OCI-LY1 (cell line): ENCODE data around the gene BRD4.

Experiments
- H2AFZ ChIP-seq: fragments of 200-600 bp; sonication (generic), shearing (Covaris generic); 2 replicates; pipeline ENCODE4 v1.6.0; 2014; ENCODE audit warnings: antibody characterized with exemption, mild to moderate bottlenecking, low read length
- H3F3A ChIP-seq: fragments of 200-600 bp; sonication (generic), shearing (Covaris generic); 2 replicates; pipeline ENCODE4 v1.6.0; 2014; ENCODE audit warnings: mild to moderate bottlenecking, antibody characterized with exemption, low read length, moderate library complexity; ENCODE audit not compliant: insufficient read depth
- H3K27ac ChIP-seq: fragments of 200-600 bp; sonication (generic); 2 replicates; pipeline ENCODE4 v1.5.1; 2014; ENCODE audit warnings: low read length, mixed run types, mild to moderate bottlenecking, low read depth; ENCODE audit not compliant: poor library complexity, severe bottlenecking
- H3K27me3 ChIP-seq: fragments of 200-600 bp; sonication (generic); 2 replicates; pipeline ENCODE4 v1.6.0; 2014; ENCODE audit warnings: antibody characterized with exemption, mild to moderate bottlenecking, low read length, moderate library complexity; ENCODE audit not compliant: insufficient read depth
- H3K36me3 ChIP-seq: fragments of 200-600 bp; sonication (generic); 2 replicates; pipeline ENCODE4 v1.6.1; 2014; ENCODE audit warnings: mild to moderate bottlenecking, antibody characterized with exemption, low read length, moderate library complexity, mixed read lengths; ENCODE audit not compliant: insufficient read depth
- H3K4me1 ChIP-seq: fragments of 200-600 bp; sonication (generic); 2 replicates; pipeline ENCODE4 v1.5.1; 2014; ENCODE audit warnings: mild to moderate bottlenecking, low read length, moderate library complexity; ENCODE audit not compliant: insufficient read depth, severe bottlenecking
- H3K4me2 ChIP-seq: fragments of 200-600 bp; sonication (generic), shearing (Covaris generic); 2 replicates; pipeline ENCODE4 v1.6.1; 2014; ENCODE audit warnings: low read length
- H3K4me3 ChIP-seq: fragments of 200-600 bp; sonication (generic); 2 replicates; pipeline ENCODE4 v1.5.1; 2014; ENCODE audit warnings: low read length, low read depth, mild to moderate bottlenecking, mixed read lengths; ENCODE audit not compliant: poor library complexity, severe bottlenecking
- H3K79me2 ChIP-seq: fragments of 200-600 bp; shearing (Covaris generic); 2 replicates; pipeline ENCODE4 v1.6.1; 2016; ENCODE audit warnings: mixed run types, low read length, mixed read lengths; ENCODE audit not compliant: insufficient read depth
- H3K9ac ChIP-seq: fragments of 200-600 bp; sonication (generic), shearing (Covaris generic); 2 replicates; pipeline ENCODE4 v1.6.1; 2014; ENCODE audit warnings: mild to moderate bottlenecking, low read length, mixed read lengths
- H3K9me2 ChIP-seq: fragments of 200-600 bp; sonication (generic), shearing (Covaris generic); 2 replicates; pipeline ENCODE4 v1.6.1; 2014; ENCODE audit warnings: low read depth, mild to moderate bottlenecking, low read length, mixed read lengths
- H3K9me3 ChIP-seq: fragments of 200-600 bp; shearing (Covaris generic); 2 replicates; pipeline ENCODE4 v1.6.1; 2014; ENCODE audit warnings: low read length, mixed read lengths
- H4K20me1 ChIP-seq: fragments of 200-600 bp; sonication (generic), shearing (Covaris generic); 2 replicates; pipeline ENCODE4 v1.6.0; 2016; ENCODE audit warnings: mild to moderate bottlenecking, low read length; ENCODE audit not compliant: insufficient read depth
- EZH2 ChIP-seq: fragments of 200-600 bp; sonication (generic), shearing (Covaris generic); IDR thresholded peaks from 2 replicates; pipeline ENCODE4 v1.8.0; 2017; ENCODE audit warnings: borderline replicate concordance, mixed run types, mild to moderate bottlenecking, antibody characterized with exemption, low read length, moderate library complexity, mixed read lengths
- TF ChIP-seq, protein P1 (sequence below): fragments of 200-600 bp; sonication (generic), shearing (Covaris generic); IDR thresholded peaks from 2 replicates; pipeline ENCODE4 v1.5.1; 2017; ENCODE audit warnings: mild to moderate bottlenecking, antibody characterized with exemption, low read length, moderate library complexity, mixed read lengths

The BRD4 gene

DNA sequence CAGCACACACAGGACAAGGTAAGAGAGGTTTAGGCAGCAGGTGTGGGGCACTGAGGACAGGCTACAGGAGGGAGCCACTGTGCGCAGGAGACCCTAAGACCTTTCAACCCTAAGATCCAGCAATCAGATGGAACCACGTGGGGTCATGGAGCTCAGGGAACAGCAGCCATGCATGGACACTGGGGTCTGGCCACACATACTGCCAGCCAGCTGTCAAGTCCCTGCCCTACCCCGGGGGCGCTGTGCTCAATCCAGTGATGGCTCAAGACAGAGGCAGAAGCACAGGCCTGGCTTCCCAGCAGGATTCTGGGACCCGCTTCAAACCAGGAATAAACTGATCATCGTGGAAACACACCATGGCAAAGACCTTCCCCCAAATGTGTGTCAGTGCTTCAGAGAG is 74.6 kb downstream of the BRD4 start:
- Histone ChIP-seq H3K9me2 (no peaks in the 10 kb centered on the region), H3K79me2 (no peaks in the 10 kb centered on the region)
- no peak for TF ChIP-seq EZH2

DNA sequence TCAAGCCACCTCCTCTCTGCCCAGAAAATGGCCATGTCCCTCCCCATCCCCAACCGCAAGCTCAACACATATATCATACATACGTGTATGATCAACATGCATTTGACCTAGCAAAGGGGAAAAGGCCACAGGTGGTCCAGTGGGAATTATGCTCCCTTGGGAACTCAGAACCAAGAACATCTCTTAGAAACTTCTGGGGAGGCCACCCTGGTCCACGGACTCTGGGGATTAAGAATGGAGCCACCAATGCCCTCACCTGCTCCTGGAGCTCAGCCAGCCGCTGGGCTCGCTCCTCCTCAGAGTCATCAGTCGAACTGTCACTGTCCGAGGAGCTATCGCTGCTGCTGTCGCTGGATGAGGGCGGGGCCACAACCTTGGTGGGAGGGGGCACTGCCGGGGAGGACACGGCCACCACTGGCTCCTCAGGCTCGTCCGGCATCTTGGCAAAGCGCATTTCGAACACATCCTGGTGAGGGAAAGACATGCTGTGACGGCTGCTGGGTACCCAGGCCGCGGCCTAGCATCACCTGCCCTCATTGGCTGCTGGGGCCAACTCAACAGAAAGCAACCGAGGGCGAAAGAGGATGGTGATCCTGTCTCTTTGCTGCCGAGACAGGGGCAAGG is 75.5 kb downstream of the BRD4 start:
- Histone ChIP-seq H2AFZ (no peak overlapping the region), H3F3A (no peaks in the 10 kb centered on the region), H3K9ac (no peak overlapping the region), H3K27me3 (no peaks in the 10 kb centered on the region), H3K9me3 (no peaks in the 10 kb centered on the region), H3K9me2 (no peaks in the 10 kb centered on the region), H3K79me2 (no peaks in the 10 kb centered on the region), H3K4me3 (no peak overlapping the region), H3K27ac (no peak overlapping the region), H4K20me1 (no peaks in the 10 kb centered on the region), H3K36me3 (peaks cover 96% of the 10 kb centered on the region), H3K4me2 (no peak overlapping the region), H3K4me1 (no peaks in the 10 kb centered on the region)
- no peak for TF ChIP-seq EZH2
- TF ChIP-seq, protein P1, sequence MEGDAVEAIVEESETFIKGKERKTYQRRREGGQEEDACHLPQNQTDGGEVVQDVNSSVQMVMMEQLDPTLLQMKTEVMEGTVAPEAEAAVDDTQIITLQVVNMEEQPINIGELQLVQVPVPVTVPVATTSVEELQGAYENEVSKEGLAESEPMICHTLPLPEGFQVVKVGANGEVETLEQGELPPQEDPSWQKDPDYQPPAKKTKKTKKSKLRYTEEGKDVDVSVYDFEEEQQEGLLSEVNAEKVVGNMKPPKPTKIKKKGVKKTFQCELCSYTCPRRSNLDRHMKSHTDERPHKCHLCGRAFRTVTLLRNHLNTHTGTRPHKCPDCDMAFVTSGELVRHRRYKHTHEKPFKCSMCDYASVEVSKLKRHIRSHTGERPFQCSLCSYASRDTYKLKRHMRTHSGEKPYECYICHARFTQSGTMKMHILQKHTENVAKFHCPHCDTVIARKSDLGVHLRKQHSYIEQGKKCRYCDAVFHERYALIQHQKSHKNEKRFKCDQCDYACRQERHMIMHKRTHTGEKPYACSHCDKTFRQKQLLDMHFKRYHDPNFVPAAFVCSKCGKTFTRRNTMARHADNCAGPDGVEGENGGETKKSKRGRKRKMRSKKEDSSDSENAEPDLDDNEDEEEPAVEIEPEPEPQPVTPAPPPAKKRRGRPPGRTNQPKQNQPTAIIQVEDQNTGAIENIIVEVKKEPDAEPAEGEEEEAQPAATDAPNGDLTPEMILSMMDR = no peak

More for the DNA sequence above, 74.6 kb downstream of the BRD4 start:
- no peak overlapping the region for H2AFZ ChIP-seq
- H3K9ac ChIP-seq = no peak overlapping the region
- no peak overlapping the region for H3K4me2 ChIP-seq
- no peaks in the 10 kb centered on the region for H3K9me3 ChIP-seq
- H3K27me3 ChIP-seq = no peaks in the 10 kb centered on the region
- H3F3A ChIP-seq = no peaks in the 10 kb centered on the region
- no peaks in the 10 kb centered on the region for H3K4me1 ChIP-seq
- no peak overlapping the region for H3K27ac ChIP-seq
- H3K4me3 ChIP-seq = no peak overlapping the region
- H3K36me3 ChIP-seq = peaks cover 96% of the 10 kb centered on the region
- no peaks in the 10 kb centered on the region for H4K20me1 ChIP-seq

DNA sequence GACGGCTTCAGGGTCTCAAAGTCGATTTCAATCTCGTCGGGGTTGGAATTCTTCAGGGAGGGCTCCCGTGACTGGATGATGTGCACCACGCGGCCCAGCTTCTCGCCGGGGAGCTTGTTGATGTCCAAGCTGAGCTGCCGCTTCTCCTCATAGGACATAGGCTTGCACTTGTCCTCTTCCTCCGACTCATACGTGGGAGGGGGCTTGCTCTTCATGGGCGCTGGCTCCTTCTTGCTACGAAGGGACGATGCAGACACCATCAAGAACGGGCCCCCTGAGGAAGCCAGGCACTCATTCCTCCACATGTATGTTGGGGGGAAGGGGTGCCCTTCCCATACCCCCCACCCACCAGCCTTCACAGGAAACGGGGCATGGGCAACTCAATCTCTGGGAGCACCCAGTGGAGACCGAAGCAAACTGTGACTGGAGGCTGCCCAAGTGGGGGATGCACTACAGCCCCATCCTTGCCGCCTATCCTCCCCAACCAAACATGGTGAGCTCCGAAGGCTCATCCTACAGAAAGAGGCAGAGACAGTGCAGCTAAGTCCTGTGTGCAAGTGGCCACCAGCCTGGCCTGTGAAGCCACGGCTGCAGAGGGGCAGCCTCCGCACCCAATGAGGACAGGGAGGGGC is 76.9 kb downstream of the BRD4 start:
- no peak overlapping the region for H3K27ac ChIP-seq
- no peaks in the 10 kb centered on the region for H3K4me1 ChIP-seq
- H3K27me3 ChIP-seq = no peaks in the 10 kb centered on the region
- TF ChIP-seq, protein P1 = no peak
- TF ChIP-seq EZH2 = no peak
- H3K36me3 ChIP-seq = peaks cover 96% of the 10 kb centered on the region
- H3K9me3 ChIP-seq = no peaks in the 10 kb centered on the region
- no peak overlapping the region for H3K9ac ChIP-seq
- no peaks in the 10 kb centered on the region for H4K20me1 ChIP-seq
- no peaks in the 10 kb centered on the region for H3F3A ChIP-seq
- no peak overlapping the region for H2AFZ ChIP-seq
- no peaks in the 10 kb centered on the region for H3K79me2 ChIP-seq
- H3K9me2 ChIP-seq = no peaks in the 10 kb centered on the region
- H3K4me2 ChIP-seq = no peak overlapping the region
- H3K4me3 ChIP-seq = no peak overlapping the region

DNA sequence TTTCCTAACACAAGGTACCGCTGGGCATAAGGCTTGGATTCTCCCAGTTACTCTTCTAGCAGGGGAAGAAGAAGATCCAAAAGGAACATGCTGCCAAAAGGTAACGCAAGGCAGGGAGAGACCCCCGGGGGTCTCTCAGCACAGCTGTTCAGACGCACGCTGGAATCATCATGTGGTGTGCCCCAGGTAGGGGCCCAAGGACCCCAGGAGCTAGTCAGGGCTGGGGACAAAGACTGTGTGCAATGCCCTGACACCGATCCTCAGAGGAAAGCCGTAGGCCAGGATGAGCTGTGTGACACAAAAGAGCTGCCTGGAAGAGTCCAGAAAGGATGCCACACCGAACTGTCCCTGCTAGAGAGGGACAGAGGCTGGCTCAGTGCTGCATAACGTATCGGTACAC is 77.8 kb downstream of the BRD4 start:
- no peaks in the 10 kb centered on the region for H3K79me2 ChIP-seq

More for the DNA sequence above, 77.8 kb downstream of the BRD4 start:
- peaks cover 96% of the 10 kb centered on the region for H3K36me3 ChIP-seq
- H4K20me1 ChIP-seq = no peaks in the 10 kb centered on the region
- H3K4me3 ChIP-seq = no peak overlapping the region
- H3K27ac ChIP-seq = no peak overlapping the region
- H3K4me2 ChIP-seq = no peak overlapping the region
- TF ChIP-seq EZH2 = no peak
- TF ChIP-seq, protein P1 = no peak
- no peaks in the 10 kb centered on the region for H3K9me2 ChIP-seq
- no peaks in the 10 kb centered on the region for H3F3A ChIP-seq
- no peaks in the 10 kb centered on the region for H3K4me1 ChIP-seq
- H2AFZ ChIP-seq = no peak overlapping the region
- no peaks in the 10 kb centered on the region for H3K9me3 ChIP-seq
- H3K9ac ChIP-seq = no peak overlapping the region
- no peaks in the 10 kb centered on the region for H3K27me3 ChIP-seq
